GM23338 (cell line): Measurements from ENCODE around the gene ADGRV1. TPM values are rescaled to one million over a fixed set of nuclear protein-coding genes. Genes with fewer than 3 reads are reported as not detected.

Experiments
- ATAC-seq: fragments of 200-7000 bp; cut with Tn5 transposase; 3 replicates; pipeline ENCODE4 v1.9.1; 2020
- DNase-seq: peaks from one replicate; pipeline ENCODE4 v3.0.0-alpha.2; 2015; ENCODE audit warnings: low spot score
- H2AFZ ChIP-seq: fragments of 200-600 bp; sonication (generic); 2 replicates; pipeline ENCODE4 v1.8.0; 2016; ENCODE audit warnings: antibody characterized with exemption, mild to moderate bottlenecking, moderate library complexity
- H3F3A ChIP-seq: fragments of 200-600 bp; sonication (generic); replicated peaks from 2 replicates; pipeline ENCODE4 v1.8.0; 2017; ENCODE audit warnings: antibody characterized with exemption, mixed run types, low read depth
- H3K27ac ChIP-seq: fragments of 200-600 bp; sonication (generic); 2 replicates; pipeline ENCODE4 v1.6.1; 2016; ENCODE audit warnings: low read depth
- H3K27me3 ChIP-seq: fragments of 200-600 bp; sonication (generic); 2 replicates; pipeline ENCODE4 v1.8.0; 2016; ENCODE audit warnings: mild to moderate bottlenecking, mixed run types, moderate library complexity; ENCODE audit not compliant: insufficient read depth
- H3K36me3 ChIP-seq: fragments of 200-600 bp; sonication (generic); 2 replicates; pipeline ENCODE4 v1.8.0; 2016; ENCODE audit warnings: mild to moderate bottlenecking; ENCODE audit not compliant: insufficient read depth
- H3K4me1 ChIP-seq: fragments of 200-600 bp; sonication (generic); 2 replicates; pipeline ENCODE4 v1.8.0; 2016; ENCODE audit warnings: mild to moderate bottlenecking, moderate library complexity; ENCODE audit not compliant: insufficient read depth
- H3K4me2 ChIP-seq: fragments of 200-600 bp; sonication (generic); 2 replicates; pipeline ENCODE4 v1.7.1; 2017; ENCODE audit warnings: mixed run types
- H3K4me3 ChIP-seq: fragments of 200-600 bp; sonication (generic); 2 replicates; pipeline ENCODE4 v1.6.1; 2016; ENCODE audit warnings: mixed run types
- H3K79me2 ChIP-seq: fragments of 200-600 bp; sonication (generic); replicated peaks from 2 replicates; pipeline ENCODE4 v1.8.0; 2017; ENCODE audit warnings: mild to moderate bottlenecking; ENCODE audit not compliant: insufficient read depth
- H3K9me2 ChIP-seq: fragments of 200-600 bp; sonication (generic); 2 replicates; pipeline ENCODE4 v1.8.0; 2017; ENCODE audit not compliant: insufficient read depth
- H4K20me1 ChIP-seq: fragments of 200-600 bp; sonication (generic); replicated peaks from 2 replicates; pipeline ENCODE4 v1.8.0; 2017; ENCODE audit warnings: mild to moderate bottlenecking; ENCODE audit not compliant: insufficient read depth
- H3K27ac Mint-ChIP-seq: 2 replicates; pipeline ENCODE4 v1.8.0; 2020; ENCODE audit warnings: inconsistent platforms, mild to moderate bottlenecking, moderate library complexity, mixed read lengths
- H3K27me3 Mint-ChIP-seq: 3 replicates; pipeline ENCODE4 v1.8.0; 2022; ENCODE audit warnings: low read depth, mild to moderate bottlenecking, moderate library complexity, mixed read lengths, inconsistent platforms; ENCODE audit not compliant: insufficient read depth, poor library complexity
- H3K36me3 Mint-ChIP-seq: 3 replicates; pipeline ENCODE4 v1.8.0; 2021; ENCODE audit warnings: low read depth, mild to moderate bottlenecking, inconsistent platforms, moderate library complexity, mixed read lengths
- H3K4me1 Mint-ChIP-seq: 3 replicates; pipeline ENCODE4 v1.8.0; 2020; ENCODE audit warnings: mild to moderate bottlenecking, inconsistent platforms, mixed read lengths
- H3K4me3 Mint-ChIP-seq: 3 replicates; pipeline ENCODE4 v1.8.0; 2021; ENCODE audit warnings: moderate library complexity, mild to moderate bottlenecking, inconsistent platforms, mixed read lengths
- H3K9me3 Mint-ChIP-seq: 3 replicates; pipeline ENCODE4 v1.8.0; 2020; ENCODE audit warnings: moderate library complexity, mild to moderate bottlenecking, inconsistent platforms, mixed read lengths
- CREB1 ChIP-seq: fragments of 250-450 bp; sonication (Bioruptor Pico); IDR thresholded peaks from 2 replicates; pipeline ENCODE4 v1.5.0; 2020; ENCODE audit warnings: low read depth, mild to moderate bottlenecking, moderate library complexity
- EZH2 ChIP-seq: fragments of 200-600 bp; sonication (generic); IDR thresholded peaks from one replicate; pipeline ENCODE4 v1.8.0; 2017; ENCODE audit warnings: antibody characterized with exemption, mild to moderate bottlenecking, low read depth; ENCODE audit not compliant: unreplicated experiment
- EZH2phosphoT487 ChIP-seq: fragments of 200-600 bp; sonication (generic); IDR thresholded peaks from one replicate; pipeline ENCODE4 v1.8.1; 2018; ENCODE audit warnings: antibody characterized with exemption; ENCODE audit not compliant: unreplicated experiment
- NANOG ChIP-seq: IDR thresholded peaks from 2 replicates; pipeline ENCODE4 v1.6.1; 2016; ENCODE audit warnings: antibody characterized with exemption, borderline replicate concordance
- POLR2AphosphoS5 ChIP-seq: IDR thresholded peaks from 2 replicates; pipeline ENCODE4 v1.6.1; 2016; ENCODE audit warnings: antibody characterized with exemption, low read depth
- REST ChIP-seq: IDR thresholded peaks from one replicate; pipeline ENCODE4 v1.6.1; 2018; ENCODE audit warnings: antibody characterized with exemption; ENCODE audit not compliant: unreplicated experiment
- STAT1 ChIP-seq: IDR thresholded peaks from one replicate; pipeline ENCODE4 v1.6.1; 2016; ENCODE audit warnings: antibody characterized with exemption; ENCODE audit not compliant: unreplicated experiment
- ZNF114 ChIP-seq: fragments of 250-450 bp; sonication (Bioruptor Pico); IDR thresholded peaks from 2 replicates; pipeline ENCODE4 v1.5.0; 2020; ENCODE audit warnings: mild to moderate bottlenecking, moderate library complexity
- ZNF331 ChIP-seq: fragments of 250-450 bp; sonication (Bioruptor Pico); IDR thresholded peaks from 2 replicates; pipeline ENCODE4 v1.5.0; 2020; ENCODE audit warnings: low read depth, mild to moderate bottlenecking, moderate library complexity
- polyA plus RNA-seq: library from polyadenylated mRNA; unstranded; fragments of >200 nt; fragmentation: Nextera tagmentation; extraction: Ambion mirVana; gene quantifications from 2 replicates; pipeline ENCODE4 v1.2.1, GENCODE V29; 2016
- total RNA-seq: library from RNA; depleted of rRNA; stranded (reverse); fragments of >200 nt; shearing (Covaris generic); gene quantifications from 2 replicates; pipeline ENCODE4 v1.2.3, GENCODE V29; 2014
- TF ChIP-seq, protein P1 (sequence below): fragments of 250-450 bp; sonication (Bioruptor Pico); IDR thresholded peaks from 2 replicates; pipeline ENCODE4 v1.5.0; 2020; ENCODE audit warnings: mild to moderate bottlenecking, moderate library complexity
- TF ChIP-seq, protein P2 (sequence below): IDR thresholded peaks from 2 replicates; pipeline ENCODE4 v1.6.1; 2016; ENCODE audit warnings: antibody characterized with exemption
- TF ChIP-seq, protein P3 (sequence below), 2 experiments: fragments of 200-600 bp in 1 of 2; sonication (generic) in 1 of 2; conservative IDR thresholded peaks; 2 replicates each; pipeline versions ENCODE4 v1.5.1 to v1.6.1; 2016 to 2017; ENCODE audit warnings: antibody characterized with exemption in 2 of 2, low read depth in 2 of 2, mild to moderate bottlenecking in 2 of 2, moderate library complexity in 1 of 2

Gene ADGRV1
- total and polyA plus RNA-seq, 2 experiments from 2014 or later, result 46.1 to 149 TPM

DNA sequence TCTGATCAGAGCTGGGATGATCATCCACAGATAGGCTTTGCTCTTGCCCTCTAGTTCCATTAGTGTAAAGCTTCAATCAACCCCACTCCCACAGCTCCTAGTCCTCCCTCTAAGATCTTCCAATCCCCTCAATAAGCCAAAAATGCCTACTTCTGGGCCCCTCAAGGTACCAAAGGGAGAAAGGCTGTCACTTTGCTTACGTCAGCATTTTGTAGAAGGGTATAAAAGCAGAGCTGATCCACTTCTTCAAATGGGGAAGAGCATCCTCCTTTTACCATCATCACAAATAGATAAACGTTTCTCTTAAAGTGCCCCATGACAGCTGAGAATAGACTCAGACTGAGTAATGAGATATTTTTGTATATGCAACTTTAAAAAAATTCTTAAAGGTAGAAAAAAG is 13.1 kb upstream of the ADGRV1 start:
- no peak overlapping the region for H3K27ac Mint-ChIP-seq
- H3K27me3 Mint-ChIP-seq, result peaks cover 3% of the 10 kb centered on the region
- no peaks in the 10 kb centered on the region; the same call in 2 of the 3 replicates for H3K9me3 Mint-ChIP-seq
- no peak overlapping the region for H3K4me2 ChIP-seq
- no peak overlapping the region for H3K4me3 ChIP-seq
- DNase-seq (no peak), ATAC-seq (no peak)
- H3F3A ChIP-seq, result no peaks in the 10 kb centered on the region
- H3K27ac ChIP-seq, result no peak overlapping the region
- H4K20me1 ChIP-seq, result no peaks in the 10 kb centered on the region
- H3K4me1 ChIP-seq, result peaks cover 44% of the 10 kb centered on the region
- peaks cover 46% of the 10 kb centered on the region for H3K4me1 Mint-ChIP-seq
- TF ChIP-seq CREB1 (CRISPR knock-in tag) (no peak), POLR2AphosphoS5 (no peak), STAT1 (no peak), EZH2 (no peak), EZH2phosphoT487 (no peak), ZNF331 (CRISPR knock-in tag) (no peak), NANOG (no peak), ZNF114 (CRISPR knock-in tag) (no peak), REST (no peak)
- TF ChIP-seq, protein P1, sequence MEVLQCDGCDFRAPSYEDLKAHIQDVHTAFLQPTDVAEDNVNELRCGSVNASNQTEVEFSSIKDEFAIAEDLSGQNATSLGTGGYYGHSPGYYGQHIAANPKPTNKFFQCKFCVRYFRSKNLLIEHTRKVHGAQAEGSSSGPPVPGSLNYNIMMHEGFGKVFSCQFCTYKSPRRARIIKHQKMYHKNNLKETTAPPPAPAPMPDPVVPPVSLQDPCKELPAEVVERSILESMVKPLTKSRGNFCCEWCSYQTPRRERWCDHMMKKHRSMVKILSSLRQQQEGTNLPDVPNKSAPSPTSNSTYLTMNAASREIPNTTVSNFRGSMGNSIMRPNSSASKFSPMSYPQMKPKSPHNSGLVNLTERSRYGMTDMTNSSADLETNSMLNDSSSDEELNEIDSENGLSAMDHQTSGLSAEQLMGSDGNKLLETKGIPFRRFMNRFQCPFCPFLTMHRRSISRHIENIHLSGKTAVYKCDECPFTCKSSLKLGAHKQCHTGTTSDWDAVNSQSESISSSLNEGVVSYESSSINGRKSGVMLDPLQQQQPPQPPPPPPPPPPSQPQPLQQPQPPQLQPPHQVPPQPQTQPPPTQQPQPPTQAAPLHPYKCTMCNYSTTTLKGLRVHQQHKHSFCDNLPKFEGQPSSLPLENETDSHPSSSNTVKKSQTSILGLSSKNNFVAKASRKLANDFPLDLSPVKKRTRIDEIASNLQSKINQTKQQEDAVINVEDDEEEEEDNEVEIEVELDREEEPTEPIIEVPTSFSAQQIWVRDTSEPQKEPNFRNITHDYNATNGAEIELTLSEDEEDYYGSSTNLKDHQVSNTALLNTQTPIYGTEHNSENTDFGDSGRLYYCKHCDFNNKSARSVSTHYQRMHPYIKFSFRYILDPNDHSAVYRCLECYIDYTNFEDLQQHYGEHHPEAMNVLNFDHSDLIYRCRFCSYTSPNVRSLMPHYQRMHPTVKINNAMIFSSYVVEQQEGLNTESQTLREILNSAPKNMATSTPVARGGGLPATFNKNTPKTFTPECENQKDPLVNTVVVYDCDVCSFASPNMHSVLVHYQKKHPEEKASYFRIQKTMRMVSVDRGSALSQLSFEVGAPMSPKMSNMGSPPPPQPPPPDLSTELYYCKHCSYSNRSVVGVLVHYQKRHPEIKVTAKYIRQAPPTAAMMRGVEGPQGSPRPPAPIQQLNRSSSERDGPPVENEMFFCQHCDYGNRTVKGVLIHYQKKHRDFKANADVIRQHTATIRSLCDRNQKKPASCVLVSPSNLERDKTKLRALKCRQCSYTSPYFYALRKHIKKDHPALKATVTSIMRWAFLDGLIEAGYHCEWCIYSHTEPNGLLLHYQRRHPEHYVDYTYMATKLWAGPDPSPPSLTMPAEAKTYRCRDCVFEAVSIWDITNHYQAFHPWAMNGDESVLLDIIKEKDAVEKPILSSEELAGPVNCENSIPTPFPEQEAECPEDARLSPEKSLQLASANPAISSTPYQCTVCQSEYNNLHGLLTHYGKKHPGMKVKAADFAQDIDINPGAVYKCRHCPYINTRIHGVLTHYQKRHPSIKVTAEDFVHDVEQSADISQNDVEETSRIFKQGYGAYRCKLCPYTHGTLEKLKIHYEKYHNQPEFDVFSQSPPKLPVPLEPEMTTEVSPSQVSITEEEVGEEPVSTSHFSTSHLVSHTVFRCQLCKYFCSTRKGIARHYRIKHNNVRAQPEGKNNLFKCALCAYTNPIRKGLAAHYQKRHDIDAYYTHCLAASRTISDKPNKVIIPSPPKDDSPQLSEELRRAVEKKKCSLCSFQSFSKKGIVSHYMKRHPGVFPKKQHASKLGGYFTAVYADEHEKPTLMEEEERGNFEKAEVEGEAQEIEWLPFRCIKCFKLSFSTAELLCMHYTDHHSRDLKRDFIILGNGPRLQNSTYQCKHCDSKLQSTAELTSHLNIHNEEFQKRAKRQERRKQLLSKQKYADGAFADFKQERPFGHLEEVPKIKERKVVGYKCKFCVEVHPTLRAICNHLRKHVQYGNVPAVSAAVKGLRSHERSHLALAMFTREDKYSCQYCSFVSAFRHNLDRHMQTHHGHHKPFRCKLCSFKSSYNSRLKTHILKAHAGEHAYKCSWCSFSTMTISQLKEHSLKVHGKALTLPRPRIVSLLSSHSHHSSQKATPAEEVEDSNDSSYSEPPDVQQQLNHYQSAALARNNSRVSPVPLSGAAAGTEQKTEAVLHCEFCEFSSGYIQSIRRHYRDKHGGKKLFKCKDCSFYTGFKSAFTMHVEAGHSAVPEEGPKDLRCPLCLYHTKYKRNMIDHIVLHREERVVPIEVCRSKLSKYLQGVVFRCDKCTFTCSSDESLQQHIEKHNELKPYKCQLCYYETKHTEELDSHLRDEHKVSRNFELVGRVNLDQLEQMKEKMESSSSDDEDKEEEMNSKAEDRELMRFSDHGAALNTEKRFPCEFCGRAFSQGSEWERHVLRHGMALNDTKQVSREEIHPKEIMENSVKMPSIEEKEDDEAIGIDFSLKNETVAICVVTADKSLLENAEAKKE, result no peak
- TF ChIP-seq, protein P2, sequence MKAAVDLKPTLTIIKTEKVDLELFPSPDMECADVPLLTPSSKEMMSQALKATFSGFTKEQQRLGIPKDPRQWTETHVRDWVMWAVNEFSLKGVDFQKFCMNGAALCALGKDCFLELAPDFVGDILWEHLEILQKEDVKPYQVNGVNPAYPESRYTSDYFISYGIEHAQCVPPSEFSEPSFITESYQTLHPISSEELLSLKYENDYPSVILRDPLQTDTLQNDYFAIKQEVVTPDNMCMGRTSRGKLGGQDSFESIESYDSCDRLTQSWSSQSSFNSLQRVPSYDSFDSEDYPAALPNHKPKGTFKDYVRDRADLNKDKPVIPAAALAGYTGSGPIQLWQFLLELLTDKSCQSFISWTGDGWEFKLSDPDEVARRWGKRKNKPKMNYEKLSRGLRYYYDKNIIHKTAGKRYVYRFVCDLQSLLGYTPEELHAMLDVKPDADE, result no peak
- TF ChIP-seq, protein P3, sequence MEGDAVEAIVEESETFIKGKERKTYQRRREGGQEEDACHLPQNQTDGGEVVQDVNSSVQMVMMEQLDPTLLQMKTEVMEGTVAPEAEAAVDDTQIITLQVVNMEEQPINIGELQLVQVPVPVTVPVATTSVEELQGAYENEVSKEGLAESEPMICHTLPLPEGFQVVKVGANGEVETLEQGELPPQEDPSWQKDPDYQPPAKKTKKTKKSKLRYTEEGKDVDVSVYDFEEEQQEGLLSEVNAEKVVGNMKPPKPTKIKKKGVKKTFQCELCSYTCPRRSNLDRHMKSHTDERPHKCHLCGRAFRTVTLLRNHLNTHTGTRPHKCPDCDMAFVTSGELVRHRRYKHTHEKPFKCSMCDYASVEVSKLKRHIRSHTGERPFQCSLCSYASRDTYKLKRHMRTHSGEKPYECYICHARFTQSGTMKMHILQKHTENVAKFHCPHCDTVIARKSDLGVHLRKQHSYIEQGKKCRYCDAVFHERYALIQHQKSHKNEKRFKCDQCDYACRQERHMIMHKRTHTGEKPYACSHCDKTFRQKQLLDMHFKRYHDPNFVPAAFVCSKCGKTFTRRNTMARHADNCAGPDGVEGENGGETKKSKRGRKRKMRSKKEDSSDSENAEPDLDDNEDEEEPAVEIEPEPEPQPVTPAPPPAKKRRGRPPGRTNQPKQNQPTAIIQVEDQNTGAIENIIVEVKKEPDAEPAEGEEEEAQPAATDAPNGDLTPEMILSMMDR (conservative IDR thresholded peaks at IDR 0.05; ENCODE audit: low read depth in 2 of 2), result no peak
- H3K9me2 ChIP-seq, result peaks cover 8% of the 10 kb centered on the region; the same call in 1 of the 2 replicates
- peaks cover 4% of the 10 kb centered on the region; the same call in 2 of the 3 replicates for H3K36me3 Mint-ChIP-seq
- no peaks in the 10 kb centered on the region for H3K79me2 ChIP-seq
- H3K36me3 ChIP-seq, result no peaks in the 10 kb centered on the region
- no peak overlapping the region for H3K4me3 Mint-ChIP-seq
- no peaks in the 10 kb centered on the region for H3K27me3 ChIP-seq
- no peak overlapping the region for H2AFZ ChIP-seq
